ENCODE measurements around the gene SLC19A1.
"Not testable (repeated sequence)": the region's sequence is repeated elsewhere in the genome, so short reads cannot be mapped to it uniquely, and the experiment has no call there.

Gene SLC19A1

DNA sequence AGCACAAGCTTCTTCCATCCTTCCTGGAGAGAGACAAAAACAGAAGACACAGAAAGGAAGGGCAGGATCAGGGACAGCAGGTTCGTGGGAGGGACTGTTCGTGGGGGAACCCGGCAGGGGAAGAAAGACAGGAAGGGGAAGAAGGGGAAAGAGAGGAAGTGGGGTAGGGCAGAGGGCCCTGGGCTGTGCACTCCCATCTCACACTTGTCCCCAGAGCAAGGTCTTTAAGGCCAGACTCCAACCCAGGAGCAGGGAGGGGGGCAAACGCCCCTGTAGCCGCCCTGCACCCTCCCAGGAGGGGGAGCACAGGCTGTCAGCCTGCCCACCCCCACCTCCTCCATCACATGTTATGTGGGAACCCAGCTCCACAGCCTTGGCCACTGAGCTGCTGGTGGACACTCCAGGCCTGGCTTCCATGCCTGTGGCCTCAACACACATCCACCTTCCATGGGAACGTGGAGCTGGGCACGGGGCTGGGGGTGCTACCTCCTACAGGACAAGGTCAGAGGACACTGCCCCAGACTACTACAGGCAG, 9.3 kb downstream of the SLC19A1 start:
- DNase-seq: no peak

DNA sequence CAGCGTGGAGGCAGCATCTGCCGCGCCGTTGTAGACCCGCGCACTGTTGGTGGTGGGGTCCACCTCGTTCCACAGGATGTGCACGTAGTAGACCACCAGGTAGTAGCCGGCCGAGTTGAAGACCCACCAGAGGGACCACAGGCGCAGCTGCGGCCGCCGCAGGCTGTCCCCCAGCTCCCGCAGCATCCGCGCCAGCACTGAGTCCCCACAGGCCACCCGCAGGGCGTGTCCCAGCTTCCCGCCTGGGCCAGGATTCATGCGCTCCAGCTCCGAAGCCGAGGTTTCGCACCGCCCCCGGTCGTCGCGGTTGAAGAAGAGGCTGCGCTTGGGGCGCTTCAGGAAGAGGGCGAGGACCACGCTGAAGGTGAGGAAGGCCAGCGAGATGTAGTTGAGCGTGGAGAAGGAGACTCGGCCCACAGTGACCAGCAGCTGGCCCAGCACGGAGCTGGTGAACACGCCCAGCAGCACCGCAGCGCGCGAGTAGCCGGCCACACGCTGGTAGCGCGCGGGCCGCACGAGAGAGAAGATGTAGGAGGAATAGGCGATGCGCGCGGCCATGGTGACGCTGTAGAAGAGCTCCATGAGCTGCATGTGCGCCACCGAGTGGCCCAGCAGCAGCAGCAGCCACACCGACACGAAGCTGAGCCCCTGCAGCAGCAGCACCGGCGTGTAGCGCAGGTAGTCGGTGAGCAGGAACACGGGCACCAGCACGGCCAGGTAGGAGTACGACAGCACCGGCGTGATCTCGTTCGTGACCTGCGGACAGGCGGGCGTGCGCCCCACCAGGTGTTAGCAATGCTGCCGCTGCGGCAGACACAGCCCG, 10.6 kb downstream of the SLC19A1 start:
- peak; percentile 37 for DNase-seq

DNA sequence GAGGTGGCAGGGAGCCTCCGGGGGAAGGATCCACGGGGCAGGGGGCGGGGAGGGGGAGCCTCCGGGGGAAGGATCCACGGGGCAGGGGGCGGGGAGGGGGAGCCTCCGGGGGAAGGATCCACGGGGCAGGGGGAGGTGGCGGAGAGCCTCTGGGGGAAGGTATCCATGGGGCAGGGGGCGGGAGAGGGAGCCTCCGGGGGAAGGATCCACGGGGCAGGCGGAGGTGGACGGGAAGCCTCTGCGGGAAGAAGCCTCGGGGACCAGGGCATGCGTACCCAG, 11.2 kb downstream of the SLC19A1 start:
- DNase-seq: not testable (repeated sequence)

- peak; percentile 40 for DNase-seq
Measured at GRCh38 chr21:45530423-45531113, 11.7 kb downstream of the SLC19A1 start.

DNA sequence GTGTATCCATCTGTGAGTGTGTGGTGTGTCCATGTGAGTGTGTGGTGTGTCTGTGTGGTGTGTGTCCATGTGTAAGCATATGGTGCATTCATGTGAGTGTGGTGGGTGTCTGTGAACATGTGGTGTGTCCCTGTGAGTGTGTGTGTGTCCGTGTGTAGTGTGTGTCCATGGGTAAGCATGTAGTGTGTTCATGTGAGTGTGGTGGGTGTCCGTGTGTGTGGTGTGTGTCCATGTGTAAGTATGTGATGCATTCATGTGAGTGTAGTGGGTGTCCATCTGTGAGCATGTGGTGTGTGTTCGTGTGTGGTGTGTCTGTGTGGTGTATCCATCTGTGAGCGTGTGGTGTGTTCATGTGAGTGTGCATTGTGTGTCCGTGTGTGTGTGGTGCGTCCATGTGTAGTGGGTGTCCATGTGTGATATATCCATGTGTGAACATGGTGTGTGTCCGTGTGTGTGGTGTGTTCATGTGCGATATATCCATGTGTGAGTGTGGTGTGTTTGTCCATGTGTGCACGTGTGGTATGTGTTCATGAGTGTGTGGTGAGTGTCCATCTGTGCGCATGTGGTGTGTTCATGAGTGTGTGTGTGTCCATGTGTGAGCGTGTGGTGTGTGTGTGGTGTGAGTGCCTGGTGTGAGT, 12.3 kb downstream of the SLC19A1 start:
- DNase-seq: no peak

- peak; percentile 48 for DNase-seq
Measured at GRCh38 chr21:45528981-45529784, 13.1 kb downstream of the SLC19A1 start.

DNA sequence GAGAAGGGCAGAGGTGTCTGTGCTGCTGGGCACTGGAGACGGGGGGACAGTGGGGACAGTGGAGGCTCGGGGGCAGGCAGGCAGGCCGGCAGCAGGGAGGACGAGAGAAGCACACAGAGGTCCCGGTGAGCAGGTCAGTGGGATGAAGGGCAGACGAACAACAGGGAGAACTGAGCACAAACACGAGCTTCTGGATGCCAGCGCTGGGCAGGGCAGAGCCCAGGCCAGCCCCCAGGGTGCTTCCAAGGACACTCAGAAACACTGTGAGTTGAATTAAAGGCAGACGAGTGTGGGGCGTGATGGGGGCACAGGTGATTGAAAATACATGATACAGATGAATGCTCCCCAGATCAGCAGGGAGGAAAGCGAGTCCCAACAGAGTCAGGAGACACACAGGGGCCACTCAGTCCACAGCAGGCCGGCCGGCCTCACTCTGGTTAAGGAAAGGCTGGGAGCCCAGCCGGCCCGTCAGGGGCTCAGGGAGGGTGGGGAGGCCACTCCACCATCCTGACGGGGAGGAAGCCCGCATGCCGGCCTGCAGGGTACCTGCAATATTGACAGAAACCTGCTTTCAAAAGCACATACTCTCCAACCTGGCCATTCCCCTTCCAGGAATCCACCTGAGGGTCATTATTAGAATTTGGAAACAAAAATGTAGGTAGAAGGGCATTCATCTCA, 14.1 kb downstream of the SLC19A1 start:
- peak; percentile 40 for DNase-seq

DNA sequence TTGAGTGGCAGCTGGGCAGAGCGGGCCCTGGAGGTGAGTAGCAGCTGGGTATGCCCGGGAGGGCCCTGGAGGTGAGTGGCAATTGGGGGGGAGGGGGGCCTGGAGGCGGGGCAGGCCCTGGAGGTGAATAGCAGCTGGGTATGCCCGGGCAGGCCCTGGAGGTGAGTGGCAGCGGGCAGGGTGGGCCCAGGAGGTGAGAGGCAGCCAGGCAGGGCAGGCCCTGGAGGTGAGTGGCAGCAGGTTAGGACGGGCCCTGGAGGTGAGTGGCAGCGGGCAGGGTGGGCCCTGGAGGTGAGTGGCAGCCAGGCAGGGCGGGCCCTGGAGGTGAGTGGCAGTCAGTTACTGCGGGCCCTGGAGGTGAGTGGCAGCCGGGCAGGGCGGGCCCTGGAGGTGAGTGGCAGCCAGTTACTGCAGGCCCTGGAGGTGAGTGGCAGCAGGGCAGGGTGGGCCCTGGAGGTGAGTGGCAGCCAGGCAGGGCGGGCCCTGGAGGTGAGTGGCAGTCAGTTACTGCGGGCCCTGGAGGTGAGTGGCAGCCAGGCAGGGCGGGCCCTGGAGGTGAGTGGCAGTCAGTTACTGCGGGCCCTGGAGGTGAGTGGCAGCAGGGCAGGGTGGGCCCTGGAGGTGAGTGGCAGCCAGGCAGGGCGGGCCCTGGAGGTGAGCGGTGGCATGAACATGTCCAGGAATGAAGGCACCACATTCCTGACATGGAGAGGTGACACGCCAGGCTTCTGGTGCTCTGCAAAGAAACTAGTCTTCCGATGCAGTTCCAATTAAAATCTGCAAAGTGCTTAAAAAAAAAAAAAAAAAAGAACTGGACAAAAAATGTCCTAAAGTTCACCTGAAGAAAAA, 14.9 kb downstream of the SLC19A1 start:
- DNase-seq: peak; percentile 44

DNA sequence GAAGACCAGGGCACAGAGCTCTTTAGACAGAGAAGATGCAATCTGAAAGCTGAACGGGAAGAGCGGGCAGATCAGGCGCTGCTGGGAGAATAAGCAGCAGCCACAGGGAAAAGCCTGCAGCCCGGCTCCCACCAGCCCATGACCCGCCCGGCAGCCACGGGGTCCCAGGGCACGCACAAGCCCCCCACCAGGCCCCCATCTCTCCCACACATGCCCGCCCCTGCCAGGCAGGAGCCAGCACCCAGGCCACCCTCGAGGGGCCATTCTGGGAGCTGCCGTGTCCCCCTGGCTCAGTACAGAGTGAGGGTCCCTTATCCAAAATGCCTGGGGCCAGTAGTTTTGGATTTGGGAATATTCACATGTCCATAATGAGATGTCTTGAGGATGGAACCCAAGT, 16.3 kb downstream of the SLC19A1 start:
- DNase-seq: peak; percentile 52

GRCh38 chr21:45525153-45525909, 16.9 kb downstream of the SLC19A1 start:
- peak; percentile 53 for DNase-seq

DNA sequence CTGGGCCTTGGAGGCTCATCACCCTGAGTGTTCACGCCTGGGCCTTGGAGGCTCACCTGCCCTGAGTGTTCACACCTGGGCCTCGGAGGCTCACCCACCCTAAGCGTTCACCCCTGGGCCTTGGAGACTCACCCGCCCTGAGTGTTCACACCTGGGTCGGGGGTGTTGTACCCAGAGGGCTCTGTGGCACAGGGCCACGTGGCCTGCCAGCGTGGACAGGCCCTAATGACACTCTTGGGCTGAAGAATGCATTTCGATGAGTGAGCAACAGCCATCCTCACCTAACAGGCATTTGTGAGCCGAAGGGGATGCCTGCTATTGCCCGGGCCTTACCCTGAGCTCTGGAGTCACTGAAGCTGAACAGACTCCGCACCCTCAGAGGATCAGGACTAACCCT, 17.5 kb downstream of the SLC19A1 start:
- DNase-seq: no peak

DNA sequence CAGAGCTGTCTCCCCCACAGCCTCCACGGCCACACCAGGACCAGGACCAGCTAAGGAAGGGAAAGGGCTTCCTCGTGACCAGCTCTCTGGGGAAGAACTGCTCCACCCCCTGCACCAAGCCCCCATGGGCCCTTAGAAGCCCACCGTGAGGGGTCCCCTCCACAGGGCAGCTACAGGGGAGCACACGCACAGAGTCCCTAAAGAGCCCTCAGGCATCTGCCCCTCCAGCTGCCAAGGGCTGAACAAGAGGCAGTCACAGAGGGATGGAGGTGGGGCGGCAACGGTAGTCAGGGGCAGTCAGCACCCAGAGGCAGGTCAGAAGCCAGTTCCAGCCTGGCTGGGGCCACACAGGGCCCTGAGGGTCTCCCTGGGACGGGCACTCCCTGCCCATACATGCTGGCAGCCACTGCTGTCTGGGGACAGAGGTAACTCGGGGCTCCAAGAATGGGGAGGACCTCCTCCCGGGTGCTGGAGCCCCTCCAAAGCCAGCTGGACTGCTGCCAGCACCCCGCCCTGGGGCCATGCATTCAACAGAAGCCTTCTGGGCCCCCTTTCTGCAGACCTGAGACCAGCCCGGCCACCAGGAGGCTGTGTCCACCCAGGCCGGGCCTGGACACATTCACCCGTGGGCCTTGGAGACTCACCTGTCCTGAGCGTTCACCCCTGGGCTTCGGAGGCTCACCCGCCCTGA, 18.7 kb downstream of the SLC19A1 start:
- DNase-seq: peak; percentile 54

GRCh38 chr21:45522986-45523385, 19.3 kb downstream of the SLC19A1 start:
- peak; percentile 38 for DNase-seq

GRCh38 chr21:45522381-45522780, 19.9 kb downstream of the SLC19A1 start:
- DNase-seq: no peak

DNA sequence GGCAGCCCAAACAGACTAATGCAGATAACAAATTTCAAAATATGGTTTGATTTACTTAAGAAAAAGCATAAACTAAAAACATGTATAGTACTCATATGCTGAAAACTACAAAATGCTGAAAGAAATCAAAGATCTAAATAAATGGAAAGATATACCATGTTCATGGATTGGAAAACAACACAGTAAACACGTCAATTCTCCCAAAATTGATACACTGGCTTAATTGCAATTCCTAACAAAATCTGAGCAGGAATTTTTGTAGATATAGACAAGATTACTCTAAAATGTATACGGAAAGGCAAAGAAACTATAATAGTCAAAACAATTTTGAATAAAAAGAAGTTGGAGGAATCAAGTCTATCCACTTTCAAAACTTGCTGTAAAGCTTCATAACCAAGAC, 21.0 kb downstream of the SLC19A1 start:
- DNase-seq: no peak

DNA sequence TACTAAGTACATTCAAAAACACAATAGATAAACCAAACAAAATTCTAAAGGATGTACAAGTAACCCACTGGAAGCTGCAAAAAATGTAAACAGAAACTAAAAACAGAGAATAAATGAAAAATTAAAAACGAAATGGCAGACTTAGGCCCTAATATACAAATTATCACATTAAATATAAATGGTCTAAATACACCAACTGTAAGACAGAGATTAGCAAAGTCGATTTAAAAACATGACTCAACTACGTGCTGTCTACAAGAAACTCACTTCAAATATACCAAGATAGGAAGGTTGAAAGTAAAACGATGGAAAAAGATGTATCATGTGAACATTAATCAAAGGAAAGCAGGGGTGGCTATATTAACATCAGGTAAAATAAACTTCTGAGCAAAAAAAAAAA, 23.1 kb downstream of the SLC19A1 start:
- no peak for DNase-seq

DNA sequence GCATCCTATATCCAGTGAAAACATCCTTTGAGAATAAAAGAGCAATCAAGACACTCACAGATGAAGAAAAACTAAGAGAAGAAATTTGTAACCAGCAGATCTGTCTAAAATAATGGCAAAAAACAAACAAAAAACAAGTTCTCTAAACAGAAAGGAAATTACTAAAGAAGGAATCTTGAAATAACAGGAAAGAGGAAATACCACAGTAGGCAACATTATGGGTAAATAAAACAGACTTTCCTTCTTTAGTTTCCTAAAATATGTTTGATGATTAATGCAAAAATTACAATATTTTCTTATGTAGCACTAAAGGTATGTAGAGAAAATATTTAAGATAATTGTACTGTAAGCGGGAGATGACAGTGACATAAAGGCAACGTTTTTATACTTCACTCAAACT, 23.5 kb downstream of the SLC19A1 start:
- DNase-seq: no peak

DNA sequence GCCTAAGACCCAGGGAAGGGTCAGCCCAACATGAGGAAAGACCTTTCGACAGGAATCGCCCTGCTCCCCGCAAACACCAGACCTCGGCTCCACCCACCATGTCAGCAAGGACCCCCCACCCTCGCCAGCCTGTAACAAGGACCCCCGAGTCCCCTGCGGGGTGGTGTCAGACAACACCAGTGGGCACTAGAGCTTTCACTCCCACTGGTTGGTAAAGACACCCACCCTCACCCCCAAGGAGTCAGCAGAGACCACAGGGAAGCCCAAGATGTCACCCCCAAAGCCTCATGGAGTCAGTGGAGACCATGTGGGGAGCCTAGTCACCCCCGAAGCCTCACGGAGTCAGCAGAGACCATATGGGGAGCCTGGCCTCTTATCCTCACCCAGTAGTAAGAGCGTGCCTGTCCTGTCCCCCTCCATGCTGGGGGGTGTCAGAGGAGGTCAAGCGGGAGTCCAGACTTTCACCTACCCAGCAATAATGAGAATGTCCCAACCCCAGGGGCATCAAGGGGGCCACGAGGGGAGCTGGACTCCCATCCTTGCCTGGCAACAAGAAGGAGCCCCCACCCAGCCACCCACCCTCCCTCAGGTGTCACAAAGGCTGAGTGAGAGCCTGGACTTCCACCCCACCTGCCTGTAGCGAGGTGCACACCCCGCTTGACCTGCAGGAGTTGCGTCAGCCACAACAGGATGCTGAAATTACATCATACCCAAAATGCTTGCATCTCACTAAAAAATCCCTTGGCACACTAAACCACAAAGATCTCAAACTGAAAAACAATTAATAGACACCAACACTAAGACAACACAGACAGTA, 24.8 kb downstream of the SLC19A1 start:
- no peak for DNase-seq

- no peak for DNase-seq
Measured at GRCh38 chr21:45516671-45517151, 25.5 kb downstream of the SLC19A1 start.
